ENCODE results near the gene KIRREL3. TPM values are rescaled to one million over a fixed set of nuclear protein-coding genes. Genes with fewer than 3 reads are reported as not detected.

Gene KIRREL3
- total RNA-seq, 1 experiment from 2014 or later = 2.2 TPM

DNA sequence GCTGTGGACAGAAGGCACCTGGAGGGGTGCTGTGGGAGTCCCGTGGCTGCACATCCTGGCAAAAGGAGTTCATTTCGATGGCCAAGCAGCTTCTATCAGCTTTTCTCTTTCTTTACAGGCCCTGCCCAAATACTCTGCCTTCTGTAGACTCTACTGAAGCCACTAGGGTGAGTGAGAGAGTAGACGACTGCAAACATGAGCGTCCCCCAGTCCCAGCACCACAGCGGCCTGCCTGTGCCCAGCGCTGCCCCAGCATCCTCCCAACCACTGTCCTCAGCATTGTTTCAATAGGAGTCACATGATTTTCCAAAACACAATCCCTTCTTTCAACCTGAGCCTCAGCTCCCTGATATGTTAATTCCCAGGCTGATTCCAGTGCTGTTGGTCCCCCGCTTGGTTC, 110.0 kb downstream of the KIRREL3 start:
- Histone ChIP-seq H3K4me3 (no peak overlapping the region), H4K20me1 (ENCODE audit: insufficient read depth) (no peaks in the 10 kb centered on the region), H3K9me3 (ENCODE audit: insufficient read depth, low read depth) (no peaks in the 10 kb centered on the region), H3K4me1 (replicated peaks; ENCODE audit: insufficient read depth) (no peaks in the 10 kb centered on the region), H3K4me2 (no peak overlapping the region), H3F3A (ENCODE audit: insufficient read depth, low read depth) (no peaks in the 10 kb centered on the region), H3K27me3 (ENCODE audit: insufficient read depth, low read depth) (peaks cover 25% of the 10 kb centered on the region), H2AFZ (no peak overlapping the region), H3K27ac (no peak overlapping the region), H3K9me2 (ENCODE audit: insufficient read depth) (no peaks in the 10 kb centered on the region), H3K79me2 (ENCODE audit: low read depth) (no peaks in the 10 kb centered on the region), H3K36me3 (ENCODE audit: low read depth) (no peaks in the 10 kb centered on the region)
- POLR2A ChIA-PET (ENCODE audit: unreplicated experiment) = no interaction called here
- intact Hi-C loops (cut with micrococcal nuclease; ENCODE audit: unreplicated experiment) = no loop called here
- TF ChIP-seq, protein P1, sequence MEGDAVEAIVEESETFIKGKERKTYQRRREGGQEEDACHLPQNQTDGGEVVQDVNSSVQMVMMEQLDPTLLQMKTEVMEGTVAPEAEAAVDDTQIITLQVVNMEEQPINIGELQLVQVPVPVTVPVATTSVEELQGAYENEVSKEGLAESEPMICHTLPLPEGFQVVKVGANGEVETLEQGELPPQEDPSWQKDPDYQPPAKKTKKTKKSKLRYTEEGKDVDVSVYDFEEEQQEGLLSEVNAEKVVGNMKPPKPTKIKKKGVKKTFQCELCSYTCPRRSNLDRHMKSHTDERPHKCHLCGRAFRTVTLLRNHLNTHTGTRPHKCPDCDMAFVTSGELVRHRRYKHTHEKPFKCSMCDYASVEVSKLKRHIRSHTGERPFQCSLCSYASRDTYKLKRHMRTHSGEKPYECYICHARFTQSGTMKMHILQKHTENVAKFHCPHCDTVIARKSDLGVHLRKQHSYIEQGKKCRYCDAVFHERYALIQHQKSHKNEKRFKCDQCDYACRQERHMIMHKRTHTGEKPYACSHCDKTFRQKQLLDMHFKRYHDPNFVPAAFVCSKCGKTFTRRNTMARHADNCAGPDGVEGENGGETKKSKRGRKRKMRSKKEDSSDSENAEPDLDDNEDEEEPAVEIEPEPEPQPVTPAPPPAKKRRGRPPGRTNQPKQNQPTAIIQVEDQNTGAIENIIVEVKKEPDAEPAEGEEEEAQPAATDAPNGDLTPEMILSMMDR (conservative IDR thresholded peaks at IDR 0.05) = no peak
- no peak for TF ChIP-seq EZH2 (IDR thresholded peaks at IDR 0.05; ENCODE audit: low read depth)
- CTCF ChIA-PET = no interaction called here
- DNase-seq = no peak
- no TSS peak for BruUV-seq (replicated peaks)

DNA sequence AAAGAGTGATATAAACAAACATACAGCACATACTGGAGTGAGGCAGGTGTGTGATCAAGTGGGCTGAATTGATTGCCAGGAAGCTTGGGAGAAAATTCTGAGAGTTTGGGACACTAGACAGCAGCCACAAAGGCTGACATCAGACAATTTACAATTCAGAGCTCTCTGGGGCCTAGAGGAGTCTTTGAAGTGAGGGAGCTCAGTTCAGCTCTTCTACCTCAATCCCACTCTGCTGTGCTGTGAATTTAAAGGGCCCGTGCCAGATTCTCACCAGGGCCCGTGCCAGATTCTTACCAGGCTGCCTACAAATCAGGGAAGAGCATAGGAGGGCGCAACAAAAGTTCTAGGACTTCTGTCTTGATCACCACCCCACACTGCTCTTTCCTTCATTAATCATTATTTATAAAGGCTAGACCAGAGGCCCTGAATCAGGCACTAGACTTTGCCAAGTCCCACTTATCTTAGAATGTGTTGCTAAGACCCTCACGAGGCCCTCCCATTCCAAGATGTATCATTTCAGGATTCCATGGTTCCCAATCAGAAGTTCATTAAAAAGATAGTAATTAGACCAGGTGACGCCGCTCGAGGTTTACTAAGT, 112.4 kb downstream of the KIRREL3 start:
- no TSS peak for BruUV-seq (replicated peaks)
- intact Hi-C loops (cut with micrococcal nuclease; ENCODE audit: unreplicated experiment) = no loop called here
- DNase-seq = no peak
- H3K4me3 ChIP-seq = no peak overlapping the region
- POLR2A ChIA-PET (ENCODE audit: unreplicated experiment) = no interaction called here
- peaks cover 15% of the 10 kb centered on the region for H3K27me3 ChIP-seq (ENCODE audit: insufficient read depth, low read depth)
- CTCF ChIA-PET = no interaction called here
- no peak overlapping the region for H3K27ac ChIP-seq
- no peaks in the 10 kb centered on the region for H4K20me1 ChIP-seq (ENCODE audit: insufficient read depth)
- H3K4me1 ChIP-seq (replicated peaks; ENCODE audit: insufficient read depth) = no peaks in the 10 kb centered on the region
- no peaks in the 10 kb centered on the region for H3K9me2 ChIP-seq (ENCODE audit: insufficient read depth)
- H2AFZ ChIP-seq = no peak overlapping the region
- no peaks in the 10 kb centered on the region for H3K36me3 ChIP-seq (ENCODE audit: low read depth)
- H3K4me2 ChIP-seq = no peak overlapping the region
- no peaks in the 10 kb centered on the region for H3K9me3 ChIP-seq (ENCODE audit: insufficient read depth, low read depth)
- no peaks in the 10 kb centered on the region for H3K79me2 ChIP-seq (ENCODE audit: low read depth)
- no peaks in the 10 kb centered on the region for H3F3A ChIP-seq (ENCODE audit: insufficient read depth, low read depth)
- no peak for TF ChIP-seq EZH2 (IDR thresholded peaks at IDR 0.05; ENCODE audit: low read depth)
- TF ChIP-seq, protein P1 (conservative IDR thresholded peaks at IDR 0.05) = no peak

DNA sequence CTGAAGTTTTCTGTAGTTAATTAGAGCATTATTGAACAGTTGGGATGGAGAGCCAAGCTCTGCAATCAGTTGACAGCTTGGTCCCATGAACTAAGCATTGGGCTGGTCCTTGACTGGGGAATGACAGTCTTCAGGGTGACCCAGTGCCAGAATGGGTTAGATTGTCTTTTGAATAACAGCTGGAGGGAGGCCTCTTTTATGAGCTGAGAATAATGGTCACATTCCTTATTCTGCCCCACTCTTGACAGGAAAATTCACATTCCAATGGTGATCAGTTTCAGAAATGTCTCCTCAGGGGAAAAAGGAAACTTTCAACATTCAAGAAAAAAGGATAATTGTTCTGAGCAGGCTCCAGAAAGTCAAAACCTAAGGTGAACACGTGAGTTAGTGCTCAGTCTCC, 113.9 kb downstream of the KIRREL3 start:
- Histone ChIP-seq H3K36me3 (ENCODE audit: low read depth) (no peaks in the 10 kb centered on the region), H3K4me3 (no peak overlapping the region), H3K79me2 (ENCODE audit: low read depth) (no peaks in the 10 kb centered on the region), H3K27me3 (ENCODE audit: insufficient read depth, low read depth) (peaks cover 5% of the 10 kb centered on the region; the same call in 1 of the 2 replicates), H3K27ac (no peak overlapping the region), H3K4me1 (replicated peaks; ENCODE audit: insufficient read depth) (no peaks in the 10 kb centered on the region), H2AFZ (no peak overlapping the region), H3K9me2 (ENCODE audit: insufficient read depth) (no peaks in the 10 kb centered on the region), H3F3A (ENCODE audit: insufficient read depth, low read depth) (no peaks in the 10 kb centered on the region), H4K20me1 (ENCODE audit: insufficient read depth) (no peaks in the 10 kb centered on the region), H3K4me2 (no peak overlapping the region), H3K9me3 (ENCODE audit: insufficient read depth, low read depth) (no peaks in the 10 kb centered on the region)
- ChIA-PET POLR2A (ENCODE audit: unreplicated experiment) (no interaction called here), CTCF (no interaction called here)
- TF ChIP-seq, protein P1 (conservative IDR thresholded peaks at IDR 0.05) = no peak
- no peak for TF ChIP-seq EZH2 (IDR thresholded peaks at IDR 0.05; ENCODE audit: low read depth)
- BruUV-seq (replicated peaks) = no TSS peak
- DNase-seq = no peak
- intact Hi-C loops (cut with micrococcal nuclease; ENCODE audit: unreplicated experiment) = no loop called here
